Colonic mucosa (tissue), 4 donors: ENCODE measurements around the gene MUC22. TPM values are rescaled to one million over a fixed set of nuclear protein-coding genes. Genes with fewer than 3 reads are reported as not detected.
"Not testable (repeated sequence)": the region's sequence is repeated elsewhere in the genome, so short reads cannot be mapped to it uniquely, and the experiment has no call there.

Experiments used
- DNase-seq: peaks from one replicate; pipeline ENCODE4 v3.0.0-alpha.2; 2020
- H3K27ac ChIP-seq: fragments of 200-600 bp; one replicate; pipeline ENCODE4 v1.8.0; 2021
- H3K27me3 ChIP-seq: fragments of 200-600 bp; one replicate; pipeline ENCODE4 v1.8.0; 2021
- H3K36me3 ChIP-seq: fragments of 200-600 bp; one replicate; pipeline ENCODE4 v1.8.0; 2021
- H3K4me1 ChIP-seq: fragments of 200-600 bp; one replicate; pipeline ENCODE4 v1.8.0; 2021; ENCODE audit warnings: mild to moderate bottlenecking
- H3K4me3 ChIP-seq: fragments of 200-600 bp; one replicate; pipeline ENCODE4 v1.8.0; 2021
- H3K9ac ChIP-seq, 2 donors: one replicate each; pipeline ENCODE4 v1.7.0; 2013; ENCODE audit warnings: control low read depth in 2 of 2, low read depth in 2 of 2, low read length in 2 of 2
- H3K9me3 ChIP-seq: fragments of 200-600 bp; one replicate; pipeline ENCODE4 v1.8.0; 2021
- CTCF ChIP-seq: fragments of 200-600 bp; IDR thresholded peaks from one replicate; pipeline ENCODE4 v1.8.0; 2022; ENCODE audit warnings: antibody characterized with exemption, mild to moderate bottlenecking
- intact Hi-C: fragments of 100-400 bp; cut with DNase I; formaldehyde crosslinking; loops from one replicate; pipeline ENCODE4 v1.14.1; 2022
- total RNA-seq, 2 donors: library from RNA; stranded (reverse); fragmentation: NEBNext Ultra II Directional in 1 of 2; extraction: Animal tissue kit (Norgen Biotek cat#: 25700) in 1 of 2; gene quantifications; one replicate each; pipeline ENCODE4 v1.2.1, GENCODE V29; 2021
- donor health status: healthy.
- donor health status: DM: no; HTN: no; CAD: no.
- donor health status: DM: no; HTN: no; CAD: no.

MUC22 gene
- total RNA-seq, 2 donors from 2014 or later, result not detected

DNA sequence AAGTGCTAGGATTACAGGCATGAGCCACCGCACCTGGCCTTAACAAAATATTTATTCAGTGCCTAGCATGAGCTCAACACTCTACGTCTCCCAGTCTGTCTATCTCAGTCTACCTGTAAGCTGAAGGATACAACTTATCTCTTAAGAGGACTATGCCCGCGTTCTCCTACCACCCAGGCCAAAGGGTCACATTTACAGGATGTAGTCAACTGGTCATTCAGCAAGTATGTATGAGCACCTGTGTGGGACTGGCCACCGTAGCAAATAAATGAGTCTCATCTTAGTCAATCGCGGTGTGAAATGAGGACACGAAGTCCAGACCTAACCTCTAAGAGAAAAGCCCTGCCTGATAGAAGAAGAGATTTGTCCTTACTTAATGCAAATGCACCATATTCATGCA lies 49.9 kb downstream of the MUC22 start:
- Histone ChIP-seq H3K27ac (no peak overlapping the region), H3K4me3 (no peak overlapping the region), H3K9ac (no peak overlapping the region), H3K4me1 (no peaks in the 10 kb centered on the region), H3K27me3 (no peaks in the 10 kb centered on the region), H3K36me3 (no peaks in the 10 kb centered on the region), H3K9me3 (no peaks in the 10 kb centered on the region)
- TF ChIP-seq CTCF, result no peak
- intact Hi-C loops, result no loop called here
- DNase-seq, result no peak

- no peak overlapping the region for H3K27ac ChIP-seq
- no peaks in the 10 kb centered on the region for H3K9me3 ChIP-seq
- no peaks in the 10 kb centered on the region for H3K4me1 ChIP-seq
- intact Hi-C loops, result no loop called here
- no peak for DNase-seq
- no peak overlapping the region for H3K4me3 ChIP-seq
- H3K27me3 ChIP-seq, result no peaks in the 10 kb centered on the region
- no peaks in the 10 kb centered on the region for H3K36me3 ChIP-seq
- no peak for TF ChIP-seq CTCF
- no peak overlapping the region for H3K9ac ChIP-seq
Measured at GRCh38 chr6:31063906-31064435, 53.7 kb downstream of the MUC22 start.

DNA sequence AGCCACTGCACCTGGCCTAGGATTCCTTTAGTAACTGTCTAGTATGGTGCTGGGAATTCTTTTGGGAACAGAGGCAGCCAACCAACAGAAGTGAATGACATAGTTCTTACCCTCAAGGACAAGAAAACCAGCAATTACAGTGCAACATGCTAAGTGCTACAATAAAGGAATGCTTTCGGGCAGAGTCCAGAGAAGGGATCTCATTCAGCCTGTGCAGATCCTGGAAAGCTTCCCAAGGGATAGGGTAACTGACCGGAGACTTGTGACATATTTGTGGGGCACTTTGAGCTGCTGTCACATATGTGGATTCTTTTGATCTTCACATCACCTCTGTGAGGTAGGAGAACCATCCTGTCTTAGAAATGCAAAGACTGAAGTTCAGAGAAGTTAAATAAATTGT lies 55.3 kb downstream of the MUC22 start:
- DNase-seq, result no peak
- intact Hi-C loops, result no loop called here

DNA sequence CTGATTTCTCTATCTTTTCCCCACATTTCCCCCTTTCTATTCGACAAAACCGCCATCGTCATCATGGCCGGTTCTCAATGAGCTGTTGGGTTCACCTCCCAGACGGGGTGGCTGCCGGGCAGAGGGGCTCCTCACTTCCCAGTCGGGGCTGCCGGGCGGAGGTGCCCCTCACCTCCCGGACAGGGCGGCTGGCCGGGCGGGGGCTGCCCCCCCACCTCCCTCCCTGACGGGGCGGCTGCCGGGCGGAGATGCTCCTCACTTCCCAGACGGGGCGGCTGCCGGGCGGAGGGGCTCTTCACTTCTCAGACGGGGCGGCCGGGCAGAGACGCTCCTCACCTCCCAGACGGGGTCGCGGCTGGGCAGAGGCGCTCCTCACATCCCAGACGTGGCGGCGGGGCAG lies 56.8 kb downstream of the MUC22 start:
- H3K9me3 ChIP-seq, H3K4me3 ChIP-seq, H3K27me3 ChIP-seq, H3K36me3 ChIP-seq, H3K27ac ChIP-seq, DNase-seq, intact Hi-C loops, H3K9ac ChIP-seq, H3K4me1 ChIP-seq: not testable (repeated sequence)

More for the DNA sequence above, 55.3 kb downstream of the MUC22 start:
- no peaks in the 10 kb centered on the region for H3K27me3 ChIP-seq
- no peaks in the 10 kb centered on the region for H3K36me3 ChIP-seq
- TF ChIP-seq CTCF, result no peak
- no peak overlapping the region for H3K4me3 ChIP-seq
- no peaks in the 10 kb centered on the region for H3K9me3 ChIP-seq
- no peak overlapping the region for H3K9ac ChIP-seq
- H3K4me1 ChIP-seq, result no peaks in the 10 kb centered on the region
- H3K27ac ChIP-seq, result no peak overlapping the region

DNA sequence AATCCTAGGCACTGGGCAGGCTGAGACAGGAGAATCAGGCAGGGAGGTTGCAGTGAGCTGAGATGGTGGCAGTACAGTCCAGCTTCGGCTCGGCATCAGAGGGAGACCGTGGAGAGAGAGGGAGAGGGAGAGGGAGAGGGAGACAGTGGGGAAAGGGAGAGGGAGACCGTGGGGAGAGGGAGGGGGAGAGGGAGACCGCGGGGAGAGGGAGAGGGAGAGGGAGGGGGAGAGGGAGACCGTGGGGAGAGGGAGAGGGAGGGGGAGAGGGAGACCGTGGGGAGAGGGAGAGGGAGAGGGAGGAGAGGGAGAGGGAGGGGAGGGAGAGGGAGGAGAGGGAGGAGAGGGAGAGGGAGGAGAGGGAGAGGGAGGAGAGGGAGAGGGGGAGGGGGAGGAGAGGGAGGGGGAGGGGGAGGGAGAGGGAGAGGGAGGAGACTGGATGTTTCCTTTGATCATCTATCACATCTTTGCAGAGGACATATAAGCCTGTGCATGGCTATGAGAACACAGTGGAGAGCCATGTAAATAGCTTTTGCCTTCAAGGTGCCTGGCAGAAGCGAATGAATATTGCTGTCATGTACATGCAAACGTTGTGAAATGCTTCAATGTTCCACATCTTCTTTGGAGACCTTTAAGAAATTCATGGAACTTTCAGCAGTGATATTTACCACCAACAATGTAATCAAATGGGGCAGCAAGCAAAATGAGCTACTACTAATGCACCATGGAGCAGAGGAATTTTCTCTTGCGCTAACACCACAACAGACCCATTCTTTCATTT lies 57.8 kb downstream of the MUC22 start:
- H3K27me3 ChIP-seq, H3K9ac ChIP-seq, H3K4me3 ChIP-seq, H3K36me3 ChIP-seq, H3K27ac ChIP-seq, H3K4me1 ChIP-seq, H3K9me3 ChIP-seq, DNase-seq, intact Hi-C loops: not testable (repeated sequence)

- peaks cover 3% of the 10 kb centered on the region for H3K4me1 ChIP-seq
- intact Hi-C loops, result no loop called here
- no peak overlapping the region for H3K9ac ChIP-seq
- no peak overlapping the region for H3K27ac ChIP-seq
- TF ChIP-seq CTCF, result peak; percentile 91
- no peaks in the 10 kb centered on the region for H3K27me3 ChIP-seq
- H3K4me3 ChIP-seq, result no peak overlapping the region
- peak; percentile 84 for DNase-seq
- H3K9me3 ChIP-seq, result no peaks in the 10 kb centered on the region
- no peaks in the 10 kb centered on the region for H3K36me3 ChIP-seq
Measured at GRCh38 chr6:31068669-31069340, 58.5 kb downstream of the MUC22 start.
